ENCODE results near the gene BTBD19.

BTBD19 gene

GRCh38 chr1:44862829-44863401 lies 54.6 kb downstream of the BTBD19 start:
- no peak for DNase-seq
